Muscle layer of duodenum (tissue), 2 donors: Measurements from ENCODE around the gene STMN1.

Source experiments
- H3K27ac ChIP-seq: one replicate; pipeline ENCODE4 v1.7.0; 2013; ENCODE audit warnings: mild to moderate bottlenecking, low read length
- H3K27me3 ChIP-seq: one replicate; pipeline ENCODE4 v1.7.0; 2013; ENCODE audit warnings: low read depth, mild to moderate bottlenecking, control low read depth, low read length
- H3K36me3 ChIP-seq, 2 donors: one replicate each; pipeline ENCODE4 v1.7.0; 2013; ENCODE audit warnings: low read length in 2 of 2, control low read depth in 1 of 2, mild to moderate bottlenecking in 1 of 2; ENCODE audit not compliant: insufficient read depth in 2 of 2, control insufficient read depth in 1 of 2
- H3K4me1 ChIP-seq, 2 donors: one replicate each; pipeline ENCODE4 v1.7.0; 2013; ENCODE audit warnings: low read length in 2 of 2, mild to moderate bottlenecking in 2 of 2, control low read depth in 1 of 2, moderate library complexity in 1 of 2; ENCODE audit not compliant: insufficient read depth in 2 of 2, control insufficient read depth in 1 of 2
- H3K4me3 ChIP-seq, 2 donors: one replicate each; pipeline ENCODE4 v1.7.0; 2013; ENCODE audit warnings: low read length in 2 of 2, low read depth in 1 of 2, mild to moderate bottlenecking in 1 of 2
- H3K9me3 ChIP-seq, 2 donors: one replicate each; pipeline ENCODE4 v1.7.0; 2013; ENCODE audit warnings: low read length in 2 of 2, control low read depth in 1 of 2, mild to moderate bottlenecking in 1 of 2; ENCODE audit not compliant: control insufficient read depth in 1 of 2
- donor health status: healthy.

STMN1 gene

GRCh38 chr1:25904943-25905679 is 1.1 kb downstream of the STMN1 start:
- peaks cover 9 to 18% of the 10 kb centered on the region in 2 donors for H3K4me1 ChIP-seq
- no peaks in the 10 kb centered on the region for H3K9me3 ChIP-seq
- peaks cover 9 to 12% of the 10 kb centered on the region in 2 donors for H3K36me3 ChIP-seq
- H3K27me3 ChIP-seq, result no peaks in the 10 kb centered on the region
- peak overlapping the region; percentile 17 for H3K27ac ChIP-seq
- peak overlapping the region; percentile 82 to 85 for H3K4me3 ChIP-seq

GRCh38 chr1:25903986-25904385 is 2.2 kb downstream of the STMN1 start:
- no peak overlapping the region for H3K4me3 ChIP-seq
- peaks cover 9 to 12% of the 10 kb centered on the region in 2 donors for H3K36me3 ChIP-seq
- H3K27ac ChIP-seq, result no peak overlapping the region
- no peaks in the 10 kb centered on the region for H3K27me3 ChIP-seq
- peaks cover 9 to 18% of the 10 kb centered on the region in 2 donors for H3K4me1 ChIP-seq
- H3K9me3 ChIP-seq, result no peaks in the 10 kb centered on the region

- no peaks in the 10 kb centered on the region for H3K9me3 ChIP-seq
- H3K27ac ChIP-seq, result no peak overlapping the region
- H3K27me3 ChIP-seq, result no peaks in the 10 kb centered on the region
- H3K36me3 ChIP-seq, result peaks cover 9 to 12% of the 10 kb centered on the region in 2 donors
- peaks cover 9 to 18% of the 10 kb centered on the region in 2 donors for H3K4me1 ChIP-seq
- no peak overlapping the region for H3K4me3 ChIP-seq
These were observed 3.8 kb downstream of the STMN1 start for GRCh38 chr1:25902462-25902861.

GRCh38 chr1:25900219-25900618 is 6.0 kb downstream of the STMN1 start:
- peaks cover 9 to 12% of the 10 kb centered on the region in 2 donors for H3K36me3 ChIP-seq
- H3K4me1 ChIP-seq, result peaks cover 17 to 19% of the 10 kb centered on the region in 2 donors
- no peaks in the 10 kb centered on the region for H3K9me3 ChIP-seq
- H3K4me3 ChIP-seq, result no peak overlapping the region
- no peaks in the 10 kb centered on the region for H3K27me3 ChIP-seq
- H3K27ac ChIP-seq, result no peak overlapping the region

- Histone ChIP-seq H3K4me3 (no peak overlapping the region), H3K9me3 (no peaks in the 10 kb centered on the region), H3K4me1 (peaks cover 17 to 18% of the 10 kb centered on the region in 2 donors), H3K27me3 (no peaks in the 10 kb centered on the region), H3K27ac (no peak overlapping the region), H3K36me3 (peaks cover 9 to 12% of the 10 kb centered on the region in 2 donors)
These were observed 6.4 kb downstream of the STMN1 start for GRCh38 chr1:25899792-25900191.

- Histone ChIP-seq H3K27ac (no peak overlapping the region), H3K9me3 (no peaks in the 10 kb centered on the region), H3K27me3 (no peaks in the 10 kb centered on the region), H3K36me3 (peaks cover 9 to 12% of the 10 kb centered on the region in 2 donors), H3K4me1 (peaks cover 12% of the 10 kb centered on the region in 2 donors), H3K4me3 (no peak overlapping the region)
These were observed 7.8 kb downstream of the STMN1 start for GRCh38 chr1:25898223-25899015.

GRCh38 chr1:25897754-25898153 is 8.5 kb downstream of the STMN1 start:
- Histone ChIP-seq H3K9me3 (no peaks in the 10 kb centered on the region), H3K36me3 (peaks cover 6 to 12% of the 10 kb centered on the region in 2 donors), H3K27ac (no peak overlapping the region), H3K4me1 (peaks cover 12% of the 10 kb centered on the region in 2 donors), H3K4me3 (no peak overlapping the region), H3K27me3 (no peaks in the 10 kb centered on the region)

- Histone ChIP-seq H3K27ac (no peak overlapping the region), H3K4me3 (no peak overlapping the region), H3K36me3 (peaks cover 5 to 6% of the 10 kb centered on the region in 2 donors), H3K4me1 (peaks cover 15 to 17% of the 10 kb centered on the region in 2 donors), H3K27me3 (no peaks in the 10 kb centered on the region), H3K9me3 (no peaks in the 10 kb centered on the region)
These were observed 10.0 kb downstream of the STMN1 start for GRCh38 chr1:25896266-25896665.

GRCh38 chr1:25895365-25895990 is 10.7 kb downstream of the STMN1 start:
- Histone ChIP-seq H3K4me3 (peak overlapping the region in 1 of 2 donors; percentile 19), H3K36me3 (peaks cover 0 to under 1% of the 10 kb centered on the region in 2 donors), H3K27ac (no peak overlapping the region), H3K27me3 (no peaks in the 10 kb centered on the region), H3K9me3 (no peaks in the 10 kb centered on the region), H3K4me1 (peaks cover 17% of the 10 kb centered on the region in 2 donors)

GRCh38 chr1:25893116-25893515 is 13.1 kb downstream of the STMN1 start:
- Histone ChIP-seq H3K9me3 (no peaks in the 10 kb centered on the region), H3K27me3 (no peaks in the 10 kb centered on the region), H3K4me1 (peaks cover 17% of the 10 kb centered on the region in 2 donors), H3K27ac (no peak overlapping the region), H3K4me3 (no peak overlapping the region), H3K36me3 (no peaks in the 10 kb centered on the region)

GRCh38 chr1:25891606-25892005 is 14.6 kb downstream of the STMN1 start:
- Histone ChIP-seq H3K27me3 (no peaks in the 10 kb centered on the region), H3K36me3 (no peaks in the 10 kb centered on the region), H3K4me1 (peaks cover 17% of the 10 kb centered on the region in 2 donors), H3K4me3 (no peak overlapping the region), H3K27ac (peak overlapping the region; percentile 23), H3K9me3 (no peaks in the 10 kb centered on the region)
